Activated CD4-positive, alpha-beta T cell treated with anti-CD3 and anti-CD28 coated beads, Interleukin-2, amount 50 U/mL, for 48 hours (primary cell): ENCODE measurements around the gene BCL11B.

Experiments used
- DNase-seq, 2 experiments: peaks; one replicate each; pipeline ENCODE4 v3.0.0-alpha.2; 2020

BCL11B gene

DNA sequence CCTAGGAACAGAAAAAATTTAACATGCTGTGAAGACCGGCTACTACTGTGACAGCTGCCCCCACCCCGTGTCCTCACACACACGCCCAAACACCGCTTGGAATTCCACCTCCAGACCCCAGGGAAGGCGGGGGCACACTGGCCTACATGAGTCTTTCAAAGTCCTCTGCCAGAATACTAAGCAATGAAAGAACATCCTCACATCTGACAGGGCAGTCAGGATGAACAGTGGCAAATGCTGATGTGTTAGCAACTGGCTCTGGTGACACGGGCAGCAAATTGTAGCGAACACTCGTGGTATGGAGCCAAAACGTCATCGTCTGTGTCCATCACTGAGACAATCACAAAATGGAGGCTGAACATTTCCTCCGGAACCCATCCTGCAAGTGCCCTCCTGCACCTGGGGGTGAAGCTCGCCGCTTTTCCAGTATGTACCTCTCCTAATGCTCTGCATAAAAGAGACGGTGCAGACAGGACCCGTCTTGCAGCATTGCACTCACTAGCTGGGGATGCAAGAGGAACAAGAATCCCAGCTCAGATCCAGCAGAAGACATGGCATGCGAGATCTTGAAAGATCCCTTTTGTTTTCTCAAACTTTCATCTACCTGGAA, 94.8 kb downstream of the BCL11B start:
- no peak for DNase-seq

DNA sequence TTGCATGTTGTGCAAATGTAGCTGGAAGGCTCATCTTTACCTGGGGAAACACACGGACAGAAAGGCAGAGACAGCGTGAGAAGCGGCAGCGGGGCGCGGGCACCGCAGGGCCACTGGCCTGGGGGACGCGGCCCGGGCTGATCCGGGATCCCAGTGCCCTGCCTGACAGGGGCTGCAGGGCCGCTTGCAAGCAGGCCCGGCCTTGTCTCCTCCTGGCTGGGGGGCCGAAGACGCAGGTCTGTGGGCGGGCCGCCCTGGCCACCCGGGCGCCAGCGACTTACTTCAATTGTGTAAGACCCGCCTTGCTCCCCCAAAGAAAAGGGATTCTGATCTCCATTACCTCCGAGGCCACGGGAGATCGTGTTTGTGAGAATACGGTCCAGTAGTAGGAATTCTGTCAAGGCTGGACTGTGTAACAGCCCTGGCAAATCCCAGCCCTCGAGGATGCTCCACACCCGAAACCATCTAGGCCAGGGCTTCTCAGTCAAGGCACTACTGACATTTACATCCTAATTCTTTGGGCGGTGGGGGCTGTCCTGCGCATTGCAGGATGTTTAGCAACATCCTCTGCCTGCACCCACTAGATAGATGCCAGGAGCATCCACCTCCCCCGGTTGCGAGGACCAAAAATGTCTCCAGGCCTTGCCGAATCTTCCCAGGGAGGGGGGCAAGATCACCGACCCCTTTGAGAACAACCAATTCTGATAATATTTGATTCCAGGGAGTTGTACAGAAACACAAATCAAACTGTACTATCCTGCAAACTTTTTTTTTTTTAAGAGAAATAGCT, 95.6 kb downstream of the BCL11B start:
- no peak for DNase-seq

- no peak for DNase-seq
Measured at GRCh38 chr14:99175331-99176155, 96.5 kb downstream of the BCL11B start.

DNA sequence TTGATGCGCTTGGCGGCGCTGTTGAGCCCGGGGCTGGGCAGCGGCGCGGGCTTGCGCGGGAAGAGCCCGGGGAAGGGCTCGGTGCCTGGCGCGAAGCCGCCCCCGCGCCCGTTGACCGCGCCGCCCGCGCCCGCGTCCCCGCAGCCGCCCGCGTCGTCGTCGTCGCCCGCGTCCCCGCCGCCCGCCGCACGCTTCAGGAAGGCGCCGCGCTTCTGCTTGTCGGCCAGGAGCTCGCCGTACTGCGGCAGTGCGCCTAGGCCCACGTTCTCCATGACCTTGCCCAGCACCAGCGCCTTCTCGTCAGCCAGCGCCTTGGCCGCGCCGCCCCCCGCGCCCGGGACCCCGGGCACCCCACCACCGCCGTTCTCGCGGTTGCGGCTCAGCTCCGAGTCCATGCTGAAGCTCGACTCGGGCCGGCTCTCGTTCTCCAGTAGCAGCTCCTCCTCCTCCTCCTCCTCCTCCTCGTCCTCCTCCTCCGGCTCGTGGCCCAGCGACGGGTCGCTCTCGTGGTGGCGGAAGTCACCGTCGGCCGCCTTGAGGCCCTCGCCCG, 97.2 kb downstream of the BCL11B start:
- no peak for DNase-seq

GRCh38 chr14:99174081-99174769, 97.8 kb downstream of the BCL11B start:
- DNase-seq = no peak

GRCh38 chr14:99173506-99173905, 98.5 kb downstream of the BCL11B start:
- DNase-seq = no peak

GRCh38 chr14:99173086-99173485, 98.9 kb downstream of the BCL11B start:
- no peak for DNase-seq

DNA sequence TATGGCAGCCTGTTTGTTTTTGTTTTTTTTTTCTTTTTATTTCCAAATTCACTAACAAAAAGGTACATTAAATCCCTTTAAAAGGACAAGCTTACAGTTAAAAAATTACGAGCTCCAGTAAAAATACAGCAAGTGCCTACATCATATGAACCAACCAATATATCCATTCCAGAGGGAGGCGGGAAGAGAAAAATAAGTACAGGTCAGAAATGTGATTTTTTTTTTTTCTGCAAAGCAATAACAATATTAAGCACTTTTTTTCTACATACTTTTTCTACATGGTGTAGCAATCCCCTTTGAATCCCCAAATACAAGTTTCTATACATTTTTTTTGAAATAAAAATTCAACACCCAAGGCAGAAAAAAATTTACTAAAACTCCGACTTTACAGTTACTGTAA, 100.6 kb downstream of the BCL11B start:
- DNase-seq = no peak

- no peak for DNase-seq
Measured at GRCh38 chr14:99169776-99170356, 102.1 kb downstream of the BCL11B start.

DNA sequence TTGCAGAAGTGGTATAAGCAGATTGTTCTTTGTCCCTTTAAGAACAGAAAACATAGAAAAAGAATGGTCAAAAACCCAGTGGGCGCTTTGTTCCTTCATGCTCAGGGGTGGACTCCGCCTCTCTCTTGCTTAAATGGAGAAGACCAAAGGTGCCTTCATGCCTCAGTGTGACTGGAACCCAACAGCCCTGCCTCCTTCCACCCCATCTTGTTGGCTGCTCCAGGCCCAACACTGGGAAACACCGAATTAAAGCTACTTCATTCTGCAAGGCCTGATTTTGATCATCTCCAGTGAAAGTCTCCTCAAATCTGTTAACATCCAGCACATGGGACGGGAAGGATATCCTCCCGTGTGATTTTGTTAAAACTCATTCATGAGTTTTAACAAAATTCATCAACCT, 103.7 kb downstream of the BCL11B start:
- DNase-seq = no peak

GRCh38 chr14:99166506-99166905, 105.5 kb downstream of the BCL11B start:
- DNase-seq = no peak

DNA sequence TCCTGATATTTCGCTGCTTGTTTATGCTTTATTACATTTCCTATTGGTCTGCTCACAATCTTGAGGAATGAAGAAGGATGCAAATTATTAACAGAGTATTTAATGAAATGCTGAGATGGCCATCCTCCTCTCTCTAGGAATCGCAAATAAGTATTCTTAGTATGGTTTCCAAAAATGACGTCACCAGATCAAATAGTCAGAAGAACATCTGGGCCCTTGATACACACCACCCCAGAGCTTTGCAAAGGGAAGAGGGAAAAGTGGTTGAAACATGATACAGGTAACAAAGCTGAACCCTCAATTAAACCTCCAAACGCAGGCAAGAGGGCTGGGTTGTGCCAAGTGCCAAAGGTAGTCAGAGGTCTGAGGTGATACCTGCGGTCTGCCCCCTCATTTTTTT, 107.3 kb downstream of the BCL11B start:
- DNase-seq = no peak

GRCh38 chr14:99163446-99163845, 108.6 kb downstream of the BCL11B start:
- DNase-seq = no peak

DNA sequence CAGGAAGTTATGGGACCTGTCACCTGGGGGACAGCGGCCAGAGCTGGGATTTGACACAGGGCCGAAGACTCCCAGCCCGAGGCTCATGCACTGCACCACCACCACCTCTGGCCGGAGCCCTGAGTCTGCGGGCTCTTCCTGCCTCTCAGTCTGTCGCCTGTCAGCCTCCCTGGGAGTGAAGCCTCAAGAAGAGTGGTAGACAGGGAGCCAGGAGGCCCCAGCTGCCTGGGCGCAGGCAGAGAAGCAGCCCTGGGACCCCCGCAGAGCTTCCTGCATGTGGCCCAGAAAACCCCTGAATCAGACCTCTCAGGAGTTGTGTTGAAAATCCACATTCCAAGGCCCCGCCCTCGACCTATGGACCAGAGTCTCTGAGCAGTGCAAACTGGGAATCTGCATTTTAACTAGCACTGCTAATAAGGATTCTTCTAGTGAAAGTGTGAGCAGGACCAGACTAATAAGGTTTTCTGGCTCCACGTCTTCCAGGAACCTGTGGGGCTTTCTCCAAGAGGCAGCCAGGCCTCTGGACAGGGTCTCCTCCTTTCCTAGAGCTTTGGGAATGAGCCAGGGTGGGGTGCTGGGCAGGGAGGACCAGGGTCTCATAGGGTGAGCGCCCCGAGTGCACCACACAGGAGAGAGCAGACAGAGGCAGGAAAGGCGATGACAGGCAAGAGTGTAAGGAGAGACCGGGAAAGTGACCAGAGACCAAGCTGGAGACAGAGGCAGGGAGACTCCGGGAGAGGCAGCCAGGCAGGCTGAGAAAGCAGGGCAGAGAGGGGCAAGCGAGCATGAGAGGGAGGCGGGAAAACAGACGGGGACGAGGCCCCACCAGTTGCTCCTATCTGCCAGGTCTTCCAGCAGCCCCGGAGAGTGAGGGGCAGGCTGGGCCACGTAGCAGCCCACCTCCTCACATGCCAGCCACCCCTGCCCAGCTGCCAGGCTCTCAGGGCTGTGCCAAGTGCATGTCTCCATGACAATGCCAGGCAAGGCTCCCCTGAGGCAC, 112.4 kb downstream of the BCL11B start:
- DNase-seq = no peak

DNA sequence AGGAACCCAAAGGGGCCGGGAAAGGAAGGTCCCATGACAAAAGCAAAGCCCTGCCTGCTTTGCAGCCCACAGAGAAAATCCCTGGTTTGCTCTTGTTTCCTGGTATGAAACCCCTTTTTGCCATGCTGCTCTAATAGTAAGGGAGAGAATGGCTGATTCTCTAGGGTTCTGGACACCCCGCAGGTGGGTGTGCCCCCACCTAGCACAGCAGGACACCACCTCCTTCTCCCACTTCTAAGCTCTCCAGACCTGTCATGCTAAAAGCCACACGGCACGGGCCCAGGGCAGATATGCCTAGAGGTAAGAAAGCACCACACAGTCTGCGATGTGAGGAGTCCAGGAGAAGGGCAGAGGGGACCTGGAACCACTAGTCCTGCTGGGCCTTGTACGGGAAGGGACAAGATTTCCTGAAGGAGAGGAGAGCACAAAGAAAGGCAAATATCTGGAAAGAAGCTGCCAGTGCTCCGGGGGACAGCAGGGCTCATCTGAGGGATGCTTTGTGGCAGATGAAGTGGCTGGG, 113.3 kb downstream of the BCL11B start:
- DNase-seq = no peak

DNA sequence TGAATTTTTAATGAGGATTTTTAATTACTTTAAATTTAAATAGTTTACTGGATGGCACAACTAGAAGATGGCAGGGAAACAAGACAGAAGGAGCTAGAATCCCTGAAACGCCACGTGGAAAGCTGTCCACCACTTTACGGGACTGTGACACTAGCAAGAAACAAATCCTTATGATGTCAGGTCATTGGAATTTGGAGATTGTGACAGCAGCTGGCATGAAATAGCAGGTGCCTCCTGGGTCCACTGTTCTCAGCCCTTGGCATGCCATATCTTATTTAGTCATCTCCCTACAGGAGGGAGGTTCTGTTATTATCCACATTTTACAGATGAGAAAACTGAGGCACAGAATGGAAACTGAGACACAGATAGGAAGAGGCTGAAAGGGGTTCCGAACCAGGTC, 113.8 kb downstream of the BCL11B start:
- DNase-seq = no peak

DNA sequence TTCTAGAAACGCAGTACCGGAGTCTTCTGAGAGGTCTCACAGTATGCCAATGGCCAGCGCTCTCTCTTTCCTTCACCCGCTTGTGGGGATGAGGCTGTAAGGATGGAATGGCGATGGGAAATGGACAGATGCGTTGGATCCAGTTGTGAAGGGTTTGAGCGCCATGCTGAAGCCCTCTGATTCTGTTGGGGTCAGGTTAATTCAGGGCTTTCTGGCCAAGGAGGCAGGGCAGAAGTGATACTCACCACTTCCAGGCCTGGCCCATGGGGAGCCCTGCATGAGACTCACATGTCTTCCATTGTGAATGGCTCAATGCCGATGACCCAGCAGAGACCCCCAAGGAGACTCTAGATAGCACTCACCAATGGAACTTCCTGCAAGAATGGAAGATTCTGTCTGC, 114.3 kb downstream of the BCL11B start:
- DNase-seq = no peak

DNA sequence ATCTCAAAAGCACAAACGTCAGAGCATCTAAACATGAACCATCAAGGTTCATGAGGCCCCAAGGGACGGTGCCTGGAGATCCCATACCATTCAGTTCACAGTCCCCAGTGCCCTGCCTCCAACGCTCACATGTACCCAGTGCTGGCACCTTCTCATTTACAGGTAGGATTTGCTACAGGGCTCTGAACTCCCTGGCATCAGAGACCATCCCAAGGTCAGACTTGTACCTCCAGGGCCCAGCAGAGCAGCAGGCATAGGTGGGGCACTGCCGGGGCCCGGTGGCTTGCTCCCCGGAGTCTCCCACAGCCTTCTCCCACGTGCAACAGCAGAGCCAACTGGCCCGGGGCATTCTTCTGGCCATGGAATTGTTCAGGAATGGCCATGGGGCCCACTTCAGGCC, 114.8 kb downstream of the BCL11B start:
- DNase-seq = no peak

DNA sequence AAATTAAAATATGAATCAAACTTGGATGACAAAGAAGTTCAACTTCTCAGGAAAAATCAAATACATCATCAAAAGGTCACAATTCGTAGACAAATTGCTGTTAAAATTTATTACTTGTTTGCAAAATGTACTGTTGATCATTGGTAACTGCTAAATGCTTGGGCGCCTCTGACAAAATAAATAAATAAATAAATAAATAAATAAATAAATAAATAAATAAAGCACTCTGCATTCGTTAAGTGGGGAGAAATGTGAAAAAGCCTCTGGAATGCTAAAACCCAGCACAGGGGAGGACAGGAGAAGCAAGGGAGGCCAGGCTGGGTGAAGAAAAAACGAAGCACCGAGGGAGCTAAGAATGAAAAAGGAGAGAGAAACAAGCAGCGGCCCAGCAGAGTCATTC, 115.2 kb downstream of the BCL11B start:
- DNase-seq = no peak

DNA sequence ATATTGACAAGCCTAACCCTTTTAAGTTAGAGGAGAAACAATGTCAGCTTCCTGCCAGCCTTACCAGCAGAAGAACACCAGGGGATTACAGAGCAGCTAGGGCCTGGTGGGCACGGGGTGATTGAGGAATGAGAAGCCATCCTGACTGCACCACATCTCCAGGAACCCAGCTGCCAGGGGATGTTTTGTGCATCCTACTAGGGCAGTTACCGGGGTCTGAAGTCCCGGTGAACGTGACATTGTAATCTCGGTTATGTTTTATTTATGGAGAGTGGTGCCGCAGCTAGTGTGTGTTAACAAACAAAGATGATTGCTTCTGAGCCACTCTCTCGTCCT, 115.9 kb downstream of the BCL11B start:
- DNase-seq = no peak
